ENCODE results near the gene HCRT.

GRCh38 chr17:42169351-42169750 is 15.9 kb downstream of the HCRT start:
- no peak for TF ChIP-seq CTCF (IDR thresholded peaks at IDR 0.05; ENCODE audit: low read depth, low read length, poor library complexity, severe bottlenecking)
- TF ChIP-seq EZH2phosphoT487 (IDR thresholded peaks at IDR 0.05; ENCODE audit: borderline replicate concordance, low read length), result no peak

All from DOHH2 (cell line).